A549 (cell line): ENCODE measurements around the gene SAMM50. TPM values are rescaled to one million over a fixed set of nuclear protein-coding genes. Genes with fewer than 3 reads are reported as not detected.

Experiments used
- ATAC-seq, 2 experiments: fragments of 200-7000 bp in 1 of 2; fragments of >200 bp in 1 of 2; cut with Nextera tagmentation in 1 of 2; cut with Tn5 transposase in 1 of 2; 3 replicates each; pipeline versions ENCODE4 v1.8.0 to v1.9.1; 2018 to 2020; ENCODE audit warnings: mild to moderate bottlenecking in 1 of 2, moderate library complexity in 1 of 2
- CTCF ChIA-PET: fragments of 300-600 bp; sonication (Branson Sonifier 250); formaldehyde crosslinking; extraction: SDS; loops from one replicate; lab custom pipeline; 2021; ENCODE audit warnings: antibody characterized with exemption, inconsistent platforms; lab: Yijun Ruan, JAX
- POLR2A ChIA-PET: fragments of 350-600 bp; formaldehyde crosslinking; extraction: SDS; loops from one replicate; lab custom pipeline; 2021; ENCODE audit warnings: antibody characterized with exemption, inconsistent platforms; lab: Yijun Ruan, JAX
- DNase-seq, 2 experiments: peaks; one replicate each; pipeline versions ENCODE4 v3.0.0 to v3.0.0-alpha.2; 2011 to 2016; ENCODE audit warnings: low read depth in 1 of 2, low spot score in 1 of 2
- FAIRE-seq: peaks from 2 replicates; lab custom pipeline; 2011; peaks lifted over from hg19 to GRCh38; lab: Jason Lieb, UNC
- H3K27ac ChIP-seq, 2 experiments: fragments of >200 bp; sonication (Bioruptor Twin); formaldehyde crosslinking; 3 replicates each; pipeline ENCODE4 v1.5.1; 2016 to 2017
- H3K4me1 ChIP-seq: fragments of >200 bp; sonication (Bioruptor Twin); formaldehyde crosslinking; 3 replicates; pipeline ENCODE4 v1.6.1; 2016
- H3K4me2 ChIP-seq: fragments of >200 bp; sonication (Bioruptor Twin); formaldehyde crosslinking; 3 replicates; pipeline ENCODE4 v1.6.1; 2016
- H3K4me3 ChIP-seq: fragments of >200 bp; sonication (Bioruptor Twin); formaldehyde crosslinking; 3 replicates; pipeline ENCODE4 v1.5.1; 2016
- H3K9me3 ChIP-seq: fragments of >200 bp; sonication (Bioruptor Twin); formaldehyde crosslinking; 3 replicates; pipeline ENCODE4 v1.6.1; 2016
- ATOH8 ChIP-seq: fragments of 250-450 bp; sonication (Bioruptor Pico); IDR thresholded peaks from 2 replicates; pipeline ENCODE4 v1.5.0; 2020; ENCODE audit warnings: low read depth, mild to moderate bottlenecking, moderate library complexity
- CBX2 ChIP-seq: fragments of 200-600 bp; sonication (generic); IDR thresholded peaks from 2 replicates; pipeline ENCODE4 v1.6.1; 2016; ENCODE audit warnings: low read depth, mild to moderate bottlenecking, borderline replicate concordance
- CHD2 ChIP-seq: fragments of 150-350 bp; IDR thresholded peaks from 2 replicates; pipeline ENCODE4 v1.6.1; 2014; ENCODE audit warnings: low read length; ENCODE audit not compliant: partially characterized antibody
- CHD4 ChIP-seq: fragments of 200-600 bp; sonication (generic); IDR thresholded peaks from 2 replicates; pipeline ENCODE4 v1.6.1; 2016; ENCODE audit warnings: antibody characterized with exemption, mild to moderate bottlenecking, borderline replicate concordance
- EHMT2 ChIP-seq: fragments of 200-600 bp; sonication (generic); IDR thresholded peaks from 2 replicates; pipeline ENCODE4 v1.6.1; 2016; ENCODE audit warnings: antibody characterized with exemption, low read depth, mild to moderate bottlenecking, moderate library complexity
- ESRRA ChIP-seq: fragments of 150-350 bp; IDR thresholded peaks from 2 replicates; pipeline ENCODE4 v1.6.1; 2014; ENCODE audit warnings: mild to moderate bottlenecking, low read length, borderline replicate concordance
- FOSL2 ChIP-seq, 2 experiments: fragments of 450-650 bp in 1 of 2; fragments of >200 bp in 1 of 2; sonication (Bioruptor Twin) in 1 of 2; formaldehyde crosslinking; IDR thresholded peaks; 2 replicates each; pipeline versions ENCODE4 v1.5.0 to v1.6.1; 2016 to 2020; ENCODE audit warnings: mild to moderate bottlenecking in 1 of 2, moderate library complexity in 1 of 2
- FOXS1 ChIP-seq: fragments of 250-450 bp; sonication (Bioruptor Pico); IDR thresholded peaks from 2 replicates; pipeline ENCODE4 v1.5.0; 2020; ENCODE audit warnings: mild to moderate bottlenecking, moderate library complexity
- HDAC2 ChIP-seq: fragments of 200-600 bp; sonication (generic); IDR thresholded peaks from 2 replicates; pipeline ENCODE4 v1.6.1; 2016
- HMGXB4 ChIP-seq: fragments of 250-450 bp; sonication (Bioruptor Pico); IDR thresholded peaks from 2 replicates; pipeline ENCODE4 v1.5.0; 2021; ENCODE audit warnings: mild to moderate bottlenecking, moderate library complexity, borderline replicate concordance
- KDM1A ChIP-seq: fragments of 200-600 bp; sonication (generic); IDR thresholded peaks from 2 replicates; pipeline ENCODE4 v1.6.1; 2016; ENCODE audit warnings: low read depth, mild to moderate bottlenecking
- MAFK ChIP-seq: fragments of 450-650 bp; IDR thresholded peaks from 2 replicates; pipeline ENCODE4 v1.6.1; 2014; ENCODE audit not compliant: partially characterized antibody
- MAX ChIP-seq: IDR thresholded peaks from 2 replicates; pipeline ENCODE4 v1.6.1; 2012
- MYC ChIP-seq: IDR thresholded peaks from 2 replicates; pipeline ENCODE4 v1.6.1; 2012; ENCODE audit warnings: mild to moderate bottlenecking, inconsistent platforms, low read length, improper control_type of control experiment, borderline replicate concordance
- NPAS2 ChIP-seq: fragments of 250-450 bp; sonication (Bioruptor Pico); IDR thresholded peaks from 2 replicates; pipeline ENCODE4 v1.8.0; 2022; ENCODE audit warnings: mild to moderate bottlenecking, moderate library complexity, borderline replicate concordance
- NR3C1 ChIP-seq: fragments of >200 bp; sonication (Bioruptor Twin); formaldehyde crosslinking; IDR thresholded peaks from 3 replicates; pipeline ENCODE4 v1.6.1; 2017
- POLR2AphosphoS2 ChIP-seq: conservative IDR thresholded peaks from 2 replicates; pipeline ENCODE4 v1.6.1; 2012; ENCODE audit warnings: low read length, improper control_type of control experiment, inconsistent platforms
- RAD21 ChIP-seq, 2 experiments: fragments of >200 bp in 1 of 2; sonication (Bioruptor Twin) in 1 of 2; formaldehyde crosslinking in 1 of 2; IDR thresholded peaks in 1 of 2; conservative IDR thresholded peaks in 1 of 2; 2 replicates in 1 of 2; 3 replicates in 1 of 2; pipeline ENCODE4 v1.6.1; 2012 to 2018; ENCODE audit warnings: inconsistent platforms in 1 of 2
- RARB ChIP-seq: fragments of 250-450 bp; sonication (Bioruptor Pico); IDR thresholded peaks from 2 replicates; pipeline ENCODE4 v1.8.0; 2021; ENCODE audit warnings: mild to moderate bottlenecking, moderate library complexity
- RCOR1 ChIP-seq: fragments of 150-350 bp; IDR thresholded peaks from 2 replicates; pipeline ENCODE4 v1.6.1; 2014; ENCODE audit warnings: antibody characterized with exemption, low read length, low read depth
- RFX5 ChIP-seq: fragments of 450-650 bp; IDR thresholded peaks from 2 replicates; pipeline ENCODE4 v1.7.1; 2014; ENCODE audit warnings: antibody characterized with exemption, mild to moderate bottlenecking, moderate library complexity
- SREBF2 ChIP-seq: fragments of 450-650 bp; IDR thresholded peaks from 2 replicates; pipeline ENCODE4 v1.6.1; 2014; ENCODE audit warnings: mild to moderate bottlenecking, moderate library complexity
- TP53 ChIP-seq: fragments of 250-450 bp; sonication (Bioruptor Pico); IDR thresholded peaks from 2 replicates; pipeline ENCODE4 v1.5.0; 2021; ENCODE audit warnings: mild to moderate bottlenecking, moderate library complexity
- ZNF302 ChIP-seq: fragments of 250-450 bp; sonication (Bioruptor Pico); IDR thresholded peaks from 2 replicates; pipeline ENCODE4 v1.9.0; 2021; ENCODE audit warnings: inconsistent platforms, mild to moderate bottlenecking, moderate library complexity
- ZSCAN20 ChIP-seq: fragments of 250-450 bp; sonication (Bioruptor Pico); IDR thresholded peaks from 2 replicates; pipeline ENCODE4 v1.8.0; 2022; ENCODE audit warnings: mild to moderate bottlenecking, moderate library complexity
- WGBS: methylation state at CpG from one replicate; pipeline ENCODE4 v1.1.6; 2017; ENCODE audit errors: missing lambda C conversion rate; 5-methylcytosine and 5-hydroxymethylcytosine counted together
- polyA plus RNA-seq, 4 experiments: library from polyadenylated mRNA; depleted of rRNA in 3 of 4; stranded (reverse); fragments of >200 nt; fragmentation: RNase III in 1 of 4; extraction: RNeasy Plus Mini Kit Qiagen cat#74134 plus additional on column Dnase treatment in 1 of 4; gene quantifications; 2 replicates in 3 of 4; 3 replicates in 1 of 4; pipeline ENCODE4 v1.2.3, GENCODE V29; 2011 to 2017
- TF ChIP-seq, protein P1 (sequence below): IDR thresholded peaks from 2 replicates; pipeline ENCODE4 v1.6.1; 2012; ENCODE audit warnings: low read depth, borderline replicate concordance

The SAMM50 gene
- polyA plus RNA-seq, 2 of the 4 experiments (the other 2 are of a cell fraction), result 49.3 to 51.4 TPM

DNA sequence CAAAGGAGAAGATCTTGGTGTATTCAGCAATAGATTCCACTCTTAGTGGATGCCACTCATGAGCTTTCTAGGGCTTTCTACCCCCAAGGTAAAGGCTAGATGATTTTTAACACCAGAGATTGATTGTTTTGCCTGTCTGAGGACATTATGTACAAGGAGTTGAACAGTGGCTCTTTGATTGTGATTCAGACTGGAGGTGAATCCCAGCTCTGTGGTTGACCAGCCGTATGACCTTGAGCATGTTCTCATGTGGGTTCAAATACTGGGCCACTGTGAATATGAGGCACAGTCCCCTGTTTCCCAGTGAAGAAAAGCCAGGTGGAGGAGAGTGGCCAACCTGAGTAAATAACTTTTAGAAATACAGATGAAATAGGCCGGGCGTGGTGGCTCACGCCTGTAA lies 44.9 kb downstream of the SAMM50 start:
- 95% methylated on average over 4 of the region's 4 CpGs for WGBS
- no peak for DNase-seq
- Histone ChIP-seq H3K4me2 (no peak overlapping the region), H3K4me3 (no peak overlapping the region), H3K27ac (no peak overlapping the region), H3K4me1 (no peaks in the 10 kb centered on the region)
- ATAC-seq, result no peak
- POLR2A ChIA-PET, result no interaction called here
- FAIRE-seq, result no peak
- TF ChIP-seq RAD21 (conservative IDR thresholded peaks at IDR 0.05 in 1 of 2, IDR thresholded peaks at IDR 0.05 in 1 of 2), result no peak
- TF ChIP-seq MYC, result no peak
- no peak for TF ChIP-seq MAX
- TF ChIP-seq, protein P1, sequence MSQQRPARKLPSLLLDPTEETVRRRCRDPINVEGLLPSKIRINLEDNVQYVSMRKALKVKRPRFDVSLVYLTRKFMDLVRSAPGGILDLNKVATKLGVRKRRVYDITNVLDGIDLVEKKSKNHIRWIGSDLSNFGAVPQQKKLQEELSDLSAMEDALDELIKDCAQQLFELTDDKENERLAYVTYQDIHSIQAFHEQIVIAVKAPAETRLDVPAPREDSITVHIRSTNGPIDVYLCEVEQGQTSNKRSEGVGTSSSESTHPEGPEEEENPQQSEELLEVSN, result no peak
- TF ChIP-seq EHMT2, result no peak
- no peak for TF ChIP-seq RFX5
- TF ChIP-seq HDAC2, result no peak
- no peak for TF ChIP-seq POLR2AphosphoS2
- no peak for TF ChIP-seq ESRRA
- TF ChIP-seq CBX2, result no peak
- TF ChIP-seq NR3C1, result no peak
- TF ChIP-seq RARB (CRISPR knock-in tag), result no peak
- TF ChIP-seq FOXS1, result no peak
- no peak for TF ChIP-seq KDM1A
- no peak for TF ChIP-seq TP53 (CRISPR knock-in tag)
- no peak for TF ChIP-seq CHD2
- TF ChIP-seq SREBF2, result no peak
- TF ChIP-seq, all 56 proteins: peak for 0
- no peaks in the 10 kb centered on the region for H3K9me3 ChIP-seq
- CTCF ChIA-PET, result interaction anchor here (1.9 to 2.6 kb wide), 2 partner anchors 81 to 626 kb away, joined by 6 to 8 read pairs; no protein-coding TSS in a partner anchor

- no peak overlapping the region for H3K4me2 ChIP-seq
- H3K4me1 ChIP-seq, result no peaks in the 10 kb centered on the region
- ChIA-PET POLR2A (no interaction called here), CTCF (interaction anchor here (1.2 to 2.5 kb wide), 3 partner anchors 8 to 625 kb away, joined by 4 to 16 read pairs (median 5); no protein-coding TSS in a partner anchor)
- no peak for TF ChIP-seq HMGXB4 (CRISPR knock-in tag)
- no peak for TF ChIP-seq CHD4
- TF ChIP-seq MAFK, result no peak
- TF ChIP-seq, protein P1, result no peak
- TF ChIP-seq ZNF302 (CRISPR knock-in tag), result no peak
- TF ChIP-seq ATOH8 (CRISPR knock-in tag), result no peak
- no peak for TF ChIP-seq KDM1A
- no peak for TF ChIP-seq NPAS2
- TF ChIP-seq FOSL2 (IDR thresholded peaks at IDR 0.05), result no peak
- TF ChIP-seq FOSL2 (CRISPR knock-in tag; IDR thresholded peaks at IDR 0.05), result no peak
- no peak for TF ChIP-seq MAX
- TF ChIP-seq RCOR1, result no peak
- TF ChIP-seq TP53 (CRISPR knock-in tag), result no peak
- no peak for TF ChIP-seq ZSCAN20 (CRISPR knock-in tag)
- no peak overlapping the region for H3K4me3 ChIP-seq
- H3K27ac ChIP-seq, result no peak overlapping the region
- DNase-seq (no peak), ATAC-seq (no peak), FAIRE-seq (no peak)
- WGBS, result 89% methylated on average over 7 of the region's 7 CpGs
- no peaks in the 10 kb centered on the region for H3K9me3 ChIP-seq
These were observed 46.3 kb downstream of the SAMM50 start for GRCh38 chr22:44001521-44001920.
